Endothelial cell of umbilical vein (primary cell): ENCODE measurements around the gene OSBPL9. TPM values are rescaled to one million over a fixed set of nuclear protein-coding genes. Genes with fewer than 3 reads are reported as not detected.
A peak's percentile ranks its signal among the peaks of the same experiment; 100 is the strongest.

Source experiments
- BruUV-seq: library from RNA; stranded (reverse); fragments of 400-500 nt; replicated peaks from 2 replicates; lab custom pipeline; 2021; lab: Mats Ljungman, UMichigan
- CTCF ChIA-PET: fragments of 300-600, 350-600 bp; sonication (Branson Sonifier 250); formaldehyde crosslinking; loops from one replicate; lab custom pipeline; 2021; ENCODE audit warnings: antibody characterized with exemption, inconsistent platforms; lab: Charles Lee
- POLR2A ChIA-PET: fragments of 300-600, 350-600 bp; sonication (Branson Sonifier 250); formaldehyde crosslinking; loops from one replicate; lab custom pipeline; 2021; ENCODE audit warnings: antibody characterized with exemption, inconsistent platforms; lab: Charles Lee
- DNase-seq: peaks from one replicate; pipeline ENCODE4 v3.0.0-alpha.2; 2011; ENCODE audit warnings: low read depth, low spot score
- FAIRE-seq: peaks from 2 replicates; lab custom pipeline; 2011; peaks lifted over from hg19 to GRCh38; lab: Jason Lieb, UNC
- H2AFZ ChIP-seq: 2 replicates; pipeline ENCODE4 v1.6.0; 2012; ENCODE audit warnings: low read depth, low read length, control low read depth, inconsistent platforms
- H3K27ac ChIP-seq: 2 replicates; pipeline ENCODE4 v1.5.1; 2011; ENCODE audit warnings: low read depth, mild to moderate bottlenecking, control low read depth, low read length, moderate library complexity; ENCODE audit not compliant: insufficient read depth
- H3K27me3 ChIP-seq, 2 experiments: 2 replicates each; pipeline versions ENCODE4 v1.6.0 to v1.6.1; 2011; ENCODE audit warnings: low read length in 2 of 2, mixed read lengths in 1 of 2; ENCODE audit not compliant: control insufficient read depth in 2 of 2, insufficient read depth in 2 of 2
- H3K36me3 ChIP-seq, 2 experiments: 2 replicates in 1 of 2; 3 replicates in 1 of 2; pipeline ENCODE4 v1.5.1; 2011; ENCODE audit warnings: low read length in 2 of 2, mild to moderate bottlenecking in 1 of 2, moderate library complexity in 1 of 2; ENCODE audit not compliant: control insufficient read depth in 2 of 2, insufficient read depth in 2 of 2; ENCODE audit errors: extremely low read depth in 1 of 2
- H3K4me1 ChIP-seq: 3 replicates; pipeline ENCODE4 v1.5.1; 2011; ENCODE audit warnings: mild to moderate bottlenecking, low read length; ENCODE audit not compliant: control insufficient read depth, insufficient read depth; ENCODE audit errors: extremely low read depth
- H3K4me2 ChIP-seq: 2 replicates; pipeline ENCODE4 v1.6.1; 2011; ENCODE audit warnings: low read length, control low read depth, mixed read lengths; ENCODE audit not compliant: insufficient read depth
- H3K4me3 ChIP-seq, 3 experiments: fragments of 200-600 bp in 1 of 3; sonication (generic), shearing (Covaris generic) in 1 of 3; replicated peaks in 1 of 3; 2 replicates each; pipeline ENCODE4 v1.5.1; 2011 to 2016; ENCODE audit warnings: control low read depth in 3 of 3, low read length in 3 of 3, mild to moderate bottlenecking in 2 of 3, inconsistent platforms in 1 of 3, low read depth in 1 of 3, moderate library complexity in 1 of 3; ENCODE audit not compliant: insufficient read depth in 1 of 3
- H3K79me2 ChIP-seq: 2 replicates; pipeline ENCODE4 v1.6.0; 2012; ENCODE audit warnings: low read length, inconsistent platforms; ENCODE audit not compliant: control insufficient read depth, insufficient read depth
- H3K9ac ChIP-seq: replicated peaks from 2 replicates; pipeline ENCODE3; 2011; ENCODE audit warnings: low read length, control low read depth; ENCODE audit not compliant: insufficient read depth; ENCODE audit errors: extremely low read depth
- H3K9me1 ChIP-seq: replicated peaks from 3 replicates; pipeline ENCODE4 v1.6.0; 2011; ENCODE audit warnings: mild to moderate bottlenecking, low read length; ENCODE audit not compliant: control insufficient read depth, insufficient read depth; ENCODE audit errors: extremely low read depth
- H3K9me3 ChIP-seq: replicated peaks from 2 replicates; pipeline ENCODE4 v1.5.1; 2012; ENCODE audit warnings: low read length, inconsistent platforms; ENCODE audit not compliant: control insufficient read depth, insufficient read depth
- H4K20me1 ChIP-seq: replicated peaks from 2 replicates; pipeline ENCODE3; 2011; ENCODE audit warnings: mild to moderate bottlenecking, low read length; ENCODE audit not compliant: control insufficient read depth, insufficient read depth; ENCODE audit errors: extremely low read depth
- FOS ChIP-seq: IDR thresholded peaks from 2 replicates; pipeline ENCODE4 v1.6.1; 2011; ENCODE audit warnings: mild to moderate bottlenecking, low read length, moderate library complexity, borderline replicate concordance; ENCODE audit not compliant: insufficient read depth
- JUN ChIP-seq: IDR thresholded peaks from 2 replicates; pipeline ENCODE4 v1.6.1; 2011; ENCODE audit warnings: borderline replicate concordance, low read depth; ENCODE audit not compliant: insufficient read length, insufficient read depth
- MYC ChIP-seq: IDR thresholded peaks from one replicate; pipeline ENCODE4 v1.6.1; 2011; ENCODE audit warnings: mild to moderate bottlenecking, low read depth, low read length
- dilution Hi-C: fragments of 300-500 bp; cut with MboI; formaldehyde crosslinking; loops from one replicate; pipeline ENCODE4 v1.15.0; 2019; ENCODE audit warnings: low sequenced_read_pairs; ENCODE audit not compliant: extremely low pct_ligation_motif_present
- intact Hi-C: fragments of 100-400 bp; cut with micrococcal nuclease; formaldehyde crosslinking; loops from one replicate; pipeline ENCODE4 v1.10.0; 2022
- polyA plus RNA-seq, 4 experiments: library from polyadenylated mRNA; depleted of rRNA in 3 of 4; stranded (reverse) in 3 of 4; unstranded in 1 of 4; fragments of >200 nt; gene quantifications; 2 replicates each; pipeline versions ENCODE4 v1.2.1 to v1.2.3, GENCODE V29; 2011 to 2012; ENCODE audit warnings: missing spikeins in 1 of 4
- total RNA-seq: library from RNA; stranded (reverse); gene quantifications from 2 replicates; pipeline ENCODE4 v1.2.3, GENCODE V29; 2021
- TF ChIP-seq, protein P1 (sequence below): IDR thresholded peaks from 2 replicates; pipeline ENCODE4 v1.6.1; 2011; ENCODE audit not compliant: insufficient read depth, insufficient read length

Gene OSBPL9
- total and polyA plus RNA-seq, 2 donors (not counting 3 experiments of a cell fraction or from before 2014, with no cell fraction given), result 46.2 to 80.3 TPM

DNA sequence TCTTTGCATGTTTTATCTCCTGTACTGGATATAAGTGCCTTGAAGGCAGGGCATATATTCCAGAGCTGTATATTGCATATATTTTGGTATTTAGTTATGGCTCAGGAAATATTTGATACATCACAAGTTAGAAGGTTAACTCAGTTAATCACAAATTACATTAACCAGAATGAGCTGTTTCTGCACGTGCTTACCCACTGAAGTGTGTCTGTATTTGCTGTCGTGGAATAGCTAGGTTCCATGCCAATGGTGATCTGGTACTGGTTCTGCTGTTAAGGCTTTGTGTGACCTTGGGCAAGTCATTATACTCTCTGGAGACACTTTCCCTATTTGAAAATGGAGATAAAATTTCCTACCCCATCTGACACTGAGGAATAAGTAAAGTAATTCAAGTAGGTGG, 50.7 kb downstream of the OSBPL9 start:
- H3K4me3 ChIP-seq, result no peak overlapping the region
- POLR2A ChIA-PET, result no interaction called here
- dilution Hi-C loops, result no loop called here
- intact Hi-C loops, result no loop called here
- no peaks in the 10 kb centered on the region for H3K27me3 ChIP-seq
- CTCF ChIA-PET, result interaction anchor here (0.8 kb wide), 1 partner anchor 23 kb away, joined by 3 read pairs; no protein-coding TSS in a partner anchor
- H2AFZ ChIP-seq, result no peak overlapping the region
- H4K20me1 ChIP-seq, result no peaks in the 10 kb centered on the region
- no TSS peak for BruUV-seq
- peaks cover under 1% of the 10 kb centered on the region for H3K79me2 ChIP-seq
- peaks cover 36% of the 10 kb centered on the region for H3K4me1 ChIP-seq
- H3K27ac ChIP-seq, result no peak overlapping the region
- TF ChIP-seq, protein P1, sequence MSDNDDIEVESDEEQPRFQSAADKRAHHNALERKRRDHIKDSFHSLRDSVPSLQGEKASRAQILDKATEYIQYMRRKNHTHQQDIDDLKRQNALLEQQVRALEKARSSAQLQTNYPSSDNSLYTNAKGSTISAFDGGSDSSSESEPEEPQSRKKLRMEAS, result no peak
- TF ChIP-seq FOS (no peak), JUN (no peak), MYC (no peak)
- no peaks in the 10 kb centered on the region for H3K36me3 ChIP-seq
- DNase-seq (no peak), FAIRE-seq (no peak)
- peak overlapping the region; percentile 26 for H3K4me2 ChIP-seq
- H3K9me3 ChIP-seq, result no peaks in the 10 kb centered on the region
- no peaks in the 10 kb centered on the region for H3K9me1 ChIP-seq
- H3K9ac ChIP-seq, result no peak overlapping the region

- POLR2A ChIA-PET, result no interaction called here
- no peak overlapping the region for H3K4me2 ChIP-seq
- peaks cover 6% of the 10 kb centered on the region for H3K79me2 ChIP-seq
- no peaks in the 10 kb centered on the region for H3K27me3 ChIP-seq
- no peak overlapping the region for H2AFZ ChIP-seq
- dilution Hi-C loops (no loop called here), intact Hi-C loops (no loop called here)
- H3K4me1 ChIP-seq, result peaks cover 53% of the 10 kb centered on the region
- DNase-seq, result peak; percentile 9
- CTCF ChIA-PET, result no interaction called here
- H3K36me3 ChIP-seq, result no peaks in the 10 kb centered on the region
- no peak overlapping the region for H3K4me3 ChIP-seq
- no TSS peak for BruUV-seq
- no peaks in the 10 kb centered on the region for H4K20me1 ChIP-seq
- H3K27ac ChIP-seq, result no peak overlapping the region
- no peak overlapping the region for H3K9ac ChIP-seq
- no peaks in the 10 kb centered on the region for H3K9me3 ChIP-seq
- H3K9me1 ChIP-seq, result no peaks in the 10 kb centered on the region
- TF ChIP-seq FOS, result no peak
- no peak for FAIRE-seq
Measured at GRCh38 chr1:51669272-51669671, 52.4 kb downstream of the OSBPL9 start.
